Measurements from ENCODE around the gene MAPKAPK3. TPM values are rescaled to one million over a fixed set of nuclear protein-coding genes. Genes with fewer than 3 reads are reported as not detected.

MAPKAPK3 gene
- total and polyA plus RNA-seq, 2 of the 4 experiments (the other 2 are of a cell fraction): 38.3 to 57.2 TPM

DNA sequence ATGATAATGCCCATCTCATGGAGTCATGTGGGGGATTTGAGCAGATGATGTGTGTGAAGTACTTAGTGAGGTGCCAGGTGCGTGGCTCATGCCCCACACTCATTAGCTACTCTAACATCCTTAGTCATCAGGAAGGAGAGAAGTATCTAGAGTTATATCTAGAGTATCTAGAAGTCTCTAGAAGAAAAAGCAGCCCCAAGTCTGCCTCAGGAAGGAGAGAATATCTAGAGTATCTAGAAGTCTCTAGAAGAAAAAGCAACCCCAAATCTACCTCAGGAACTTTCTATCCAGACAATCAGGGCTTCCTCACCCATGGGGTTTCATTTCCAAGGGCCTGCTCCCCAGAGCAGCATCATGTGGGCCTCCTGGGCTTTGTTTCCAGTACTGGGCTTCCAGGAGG lies 33.1 kb downstream of the MAPKAPK3 start:
- CTCF ChIA-PET: no interaction called here
- TF ChIP-seq POLR2A (IDR thresholded peaks at IDR 0.05; ENCODE audit: low read depth, low read length) (no peak), RCOR1 (IDR thresholded peaks at IDR 0.05; ENCODE audit: insufficient replicate concordance, low read length) (no peak), RFX5 (IDR thresholded peaks at IDR 0.05; ENCODE audit: low read depth, low read length) (no peak), FOS (IDR thresholded peaks at IDR 0.05; ENCODE audit: low read depth, low read length) (no peak), MAFK (IDR thresholded peaks at IDR 0.05; ENCODE audit: low read depth, low read length) (no peak), RAD21 (IDR thresholded peaks at IDR 0.05; ENCODE audit: low read length) (no peak), MXI1 (IDR thresholded peaks at IDR 0.05; ENCODE audit: borderline replicate concordance, low read depth, low read length) (no peak), BHLHE40 (IDR thresholded peaks at IDR 0.05; ENCODE audit: low read depth, low read length) (no peak), CHD1 (IDR thresholded peaks at IDR 0.05; ENCODE audit: low read depth, low read length) (no peak), MAZ (IDR thresholded peaks at IDR 0.05; ENCODE audit: borderline replicate concordance, low read depth, low read length) (no peak), CEBPB (IDR thresholded peaks at IDR 0.05; ENCODE audit: low read depth, low read length) (no peak), SMC3 (IDR thresholded peaks at IDR 0.05; ENCODE audit: low read depth, low read length) (no peak), NFE2L2 (IDR thresholded peaks at IDR 0.05; ENCODE audit: low read depth, low read length) (no peak)
- TF ChIP-seq, protein P1, sequence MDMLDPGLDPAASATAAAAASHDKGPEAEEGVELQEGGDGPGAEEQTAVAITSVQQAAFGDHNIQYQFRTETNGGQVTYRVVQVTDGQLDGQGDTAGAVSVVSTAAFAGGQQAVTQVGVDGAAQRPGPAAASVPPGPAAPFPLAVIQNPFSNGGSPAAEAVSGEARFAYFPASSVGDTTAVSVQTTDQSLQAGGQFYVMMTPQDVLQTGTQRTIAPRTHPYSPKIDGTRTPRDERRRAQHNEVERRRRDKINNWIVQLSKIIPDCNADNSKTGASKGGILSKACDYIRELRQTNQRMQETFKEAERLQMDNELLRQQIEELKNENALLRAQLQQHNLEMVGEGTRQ (IDR thresholded peaks at IDR 0.05; ENCODE audit: low read depth, low read length): no peak
- TF ChIP-seq, protein P2, sequence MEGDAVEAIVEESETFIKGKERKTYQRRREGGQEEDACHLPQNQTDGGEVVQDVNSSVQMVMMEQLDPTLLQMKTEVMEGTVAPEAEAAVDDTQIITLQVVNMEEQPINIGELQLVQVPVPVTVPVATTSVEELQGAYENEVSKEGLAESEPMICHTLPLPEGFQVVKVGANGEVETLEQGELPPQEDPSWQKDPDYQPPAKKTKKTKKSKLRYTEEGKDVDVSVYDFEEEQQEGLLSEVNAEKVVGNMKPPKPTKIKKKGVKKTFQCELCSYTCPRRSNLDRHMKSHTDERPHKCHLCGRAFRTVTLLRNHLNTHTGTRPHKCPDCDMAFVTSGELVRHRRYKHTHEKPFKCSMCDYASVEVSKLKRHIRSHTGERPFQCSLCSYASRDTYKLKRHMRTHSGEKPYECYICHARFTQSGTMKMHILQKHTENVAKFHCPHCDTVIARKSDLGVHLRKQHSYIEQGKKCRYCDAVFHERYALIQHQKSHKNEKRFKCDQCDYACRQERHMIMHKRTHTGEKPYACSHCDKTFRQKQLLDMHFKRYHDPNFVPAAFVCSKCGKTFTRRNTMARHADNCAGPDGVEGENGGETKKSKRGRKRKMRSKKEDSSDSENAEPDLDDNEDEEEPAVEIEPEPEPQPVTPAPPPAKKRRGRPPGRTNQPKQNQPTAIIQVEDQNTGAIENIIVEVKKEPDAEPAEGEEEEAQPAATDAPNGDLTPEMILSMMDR (conservative IDR thresholded peaks at IDR 0.05; ENCODE audit: low read depth, low read length): no peak
- TF ChIP-seq, protein P3, sequence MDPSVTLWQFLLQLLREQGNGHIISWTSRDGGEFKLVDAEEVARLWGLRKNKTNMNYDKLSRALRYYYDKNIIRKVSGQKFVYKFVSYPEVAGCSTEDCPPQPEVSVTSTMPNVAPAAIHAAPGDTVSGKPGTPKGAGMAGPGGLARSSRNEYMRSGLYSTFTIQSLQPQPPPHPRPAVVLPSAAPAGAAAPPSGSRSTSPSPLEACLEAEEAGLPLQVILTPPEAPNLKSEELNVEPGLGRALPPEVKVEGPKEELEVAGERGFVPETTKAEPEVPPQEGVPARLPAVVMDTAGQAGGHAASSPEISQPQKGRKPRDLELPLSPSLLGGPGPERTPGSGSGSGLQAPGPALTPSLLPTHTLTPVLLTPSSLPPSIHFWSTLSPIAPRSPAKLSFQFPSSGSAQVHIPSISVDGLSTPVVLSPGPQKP (IDR thresholded peaks at IDR 0.05; ENCODE audit: borderline replicate concordance, low read depth, low read length): no peak
- Histone ChIP-seq H2BK15ac (ENCODE audit: low read depth, low read length) (no peak overlapping the region), H2AK5ac (ENCODE audit: low read depth, low read length) (no peak overlapping the region), H3K27me3 (ENCODE audit: control insufficient read depth, insufficient read depth, low read length) (no peaks in the 10 kb centered on the region; the same call in 1 of the 2 replicates), H2BK5ac (ENCODE audit: low read depth, low read length, poor library complexity, severe bottlenecking) (no peak overlapping the region), H2AFZ (replicated peaks; ENCODE audit: low read length, poor library complexity) (no peak overlapping the region), H4K20me1 (ENCODE audit: insufficient read depth, low read length) (no peaks in the 10 kb centered on the region; the same call in 1 of the 2 replicates), H3K4ac (ENCODE audit: low read depth, low read length) (no peak overlapping the region), H3K4me1 (ENCODE audit: control insufficient read depth, insufficient read depth, low read length) (no peaks in the 10 kb centered on the region), H3K36me3 (ENCODE audit: control insufficient read depth, insufficient read depth, low read length) (no peaks in the 10 kb centered on the region; the same call in 1 of the 2 replicates), H3K56ac (ENCODE audit: extremely low read depth, insufficient read depth, low read length) (no peak overlapping the region), H3K9me1 (ENCODE audit: insufficient read depth, low read length) (no peaks in the 10 kb centered on the region), H2BK120ac (ENCODE audit: low read depth, low read length) (no peak overlapping the region), H3K4me3 (ENCODE audit: insufficient read depth, low read depth, low read length) (no peak overlapping the region), H3K14ac (replicated peaks; ENCODE audit: low read depth, low read length) (no peak overlapping the region), H4K91ac (ENCODE audit: insufficient read depth, low read depth, low read length) (no peak overlapping the region), H3K23ac (ENCODE audit: low read depth, low read length) (no peak overlapping the region), H4K5ac (ENCODE audit: low read depth, low read length) (no peak overlapping the region), H3K27ac (ENCODE audit: insufficient read depth, low read length) (no peak overlapping the region), H3K18ac (ENCODE audit: low read depth, low read length) (no peak overlapping the region), H3K4me2 (ENCODE audit: low read depth, low read length) (no peak overlapping the region), H2BK20ac (ENCODE audit: low read depth, low read length) (no peak overlapping the region), H4K8ac (ENCODE audit: low read depth in 2 of 2, low read length in 2 of 2) (no peak overlapping the region), H3K9ac (ENCODE audit: low read depth, low read length) (no peak overlapping the region), H3K79me1 (ENCODE audit: low read depth in 1 of 2, low read length in 2 of 2) (no peaks in the 10 kb centered on the region), H3K9me3 (ENCODE audit: control insufficient read depth, insufficient read depth, low read length) (no peaks in the 10 kb centered on the region), H2AK9ac (replicated peaks; ENCODE audit: low read depth, low read length, poor library complexity) (no peak overlapping the region)
- in situ Hi-C loops (cut with MboI; ENCODE audit: low sequenced_read_pairs): no loop called here
- BruUV-seq (replicated peaks): no TSS peak
- POLR2A ChIA-PET (ENCODE audit: unreplicated experiment): no interaction called here
- ATAC-seq (ENCODE audit: low read depth) (no peak), DNase-seq (no peak)
- no CpG with 5 or more reads among the region's 1 CpG for WGBS, 2 experiments (ENCODE audit: extremely low coverage in 2 of 2, insufficient read length in 1 of 2)
- dilution Hi-C loops (cut with HindIII; ENCODE audit: low sequenced_read_pairs, unreplicated experiment): no loop called here
- intact Hi-C loops (cut with micrococcal nuclease): no loop called here

Data from IMR-90 (cell line).